HEK293T (cell line): Measurements from ENCODE around the gene PDE4B.

Experiments
- ARNT ChIP-seq: fragments of 450-650 bp; IDR thresholded peaks from 2 replicates; pipeline ENCODE4 v1.6.1; 2017; ENCODE audit warnings: mild to moderate bottlenecking
- BHLHE40 ChIP-seq: fragments of 450-650 bp; IDR thresholded peaks from 2 replicates; pipeline ENCODE4 v1.6.1; 2016; ENCODE audit warnings: mild to moderate bottlenecking, moderate library complexity, borderline replicate concordance
- ELF4 ChIP-seq: fragments of 450-650 bp; IDR thresholded peaks from 2 replicates; pipeline ENCODE4 v1.6.1; 2017; ENCODE audit warnings: antibody characterized with exemption
- FOXK2 ChIP-seq: fragments of 450-650 bp; IDR thresholded peaks from 2 replicates; pipeline ENCODE4 v1.6.1; 2016; ENCODE audit warnings: mild to moderate bottlenecking
- LEF1 ChIP-seq: fragments of 450-650 bp; IDR thresholded peaks from 2 replicates; pipeline ENCODE4 v1.6.1; 2017; ENCODE audit warnings: mild to moderate bottlenecking, borderline replicate concordance
- SP1 ChIP-seq: fragments of 450-650 bp; IDR thresholded peaks from 2 replicates; pipeline ENCODE4 v1.6.1; 2017
- ZNF384 ChIP-seq: fragments of 450-650 bp; IDR thresholded peaks from 2 replicates; pipeline ENCODE4 v1.6.1; 2016

DNA sequence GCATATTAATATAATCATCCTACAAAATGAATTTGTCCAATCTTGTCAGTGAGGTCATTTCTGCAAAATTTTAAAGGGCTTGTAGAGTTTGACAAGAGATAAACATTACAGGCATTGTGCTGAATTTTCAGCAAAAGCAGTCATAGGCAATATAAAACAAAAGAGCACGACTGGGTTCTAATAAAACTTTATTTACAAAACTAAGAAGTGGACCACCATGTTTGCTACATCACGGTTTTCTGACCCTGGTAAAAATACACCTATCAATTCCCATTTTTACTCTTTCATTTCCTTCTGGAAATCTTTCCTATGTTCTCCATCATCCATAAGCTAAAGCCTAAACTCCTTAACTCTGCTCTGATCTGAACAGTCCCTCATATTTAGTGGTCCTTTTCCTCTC lies 511.4 kb downstream of the PDE4B start:
- no peak for TF ChIP-seq ZNF384
- no peak for TF ChIP-seq SP1
- TF ChIP-seq LEF1 = no peak
- TF ChIP-seq ELF4 = no peak
- TF ChIP-seq FOXK2 = no peak
- TF ChIP-seq BHLHE40 = no peak
- TF ChIP-seq ARNT = no peak
